Liver (tissue), 3 donors: ENCODE data around the gene LMOD1.

Experiments used
- GABPA ChIP-seq, 2 donors: IDR thresholded peaks in 1 of 2; conservative IDR thresholded peaks in 1 of 2; 2 replicates each; pipeline ENCODE4 v1.6.1; 2016; ENCODE audit warnings: antibody characterized with exemption in 2 of 2, mild to moderate bottlenecking in 1 of 2, moderate library complexity in 1 of 2
- RAD21 ChIP-seq, 2 donors: IDR thresholded peaks; 2 replicates each; pipeline ENCODE4 v1.6.1; 2016; ENCODE audit warnings: antibody characterized with exemption in 2 of 2, mild to moderate bottlenecking in 2 of 2
- TF ChIP-seq, protein P1 (sequence below): fragments of 150-350 bp; IDR thresholded peaks from 2 replicates; pipeline ENCODE4 v1.5.1; 2017; ENCODE audit warnings: improper control_type of control experiment, low read depth, low read length; ENCODE audit not compliant: missing input control
- TF ChIP-seq, protein P2 (sequence below): IDR thresholded peaks from 2 replicates; pipeline ENCODE4 v1.6.1; 2016; ENCODE audit warnings: antibody characterized with exemption, mild to moderate bottlenecking
- donor health status: healthy.
- donor health status: healthy.

DNA sequence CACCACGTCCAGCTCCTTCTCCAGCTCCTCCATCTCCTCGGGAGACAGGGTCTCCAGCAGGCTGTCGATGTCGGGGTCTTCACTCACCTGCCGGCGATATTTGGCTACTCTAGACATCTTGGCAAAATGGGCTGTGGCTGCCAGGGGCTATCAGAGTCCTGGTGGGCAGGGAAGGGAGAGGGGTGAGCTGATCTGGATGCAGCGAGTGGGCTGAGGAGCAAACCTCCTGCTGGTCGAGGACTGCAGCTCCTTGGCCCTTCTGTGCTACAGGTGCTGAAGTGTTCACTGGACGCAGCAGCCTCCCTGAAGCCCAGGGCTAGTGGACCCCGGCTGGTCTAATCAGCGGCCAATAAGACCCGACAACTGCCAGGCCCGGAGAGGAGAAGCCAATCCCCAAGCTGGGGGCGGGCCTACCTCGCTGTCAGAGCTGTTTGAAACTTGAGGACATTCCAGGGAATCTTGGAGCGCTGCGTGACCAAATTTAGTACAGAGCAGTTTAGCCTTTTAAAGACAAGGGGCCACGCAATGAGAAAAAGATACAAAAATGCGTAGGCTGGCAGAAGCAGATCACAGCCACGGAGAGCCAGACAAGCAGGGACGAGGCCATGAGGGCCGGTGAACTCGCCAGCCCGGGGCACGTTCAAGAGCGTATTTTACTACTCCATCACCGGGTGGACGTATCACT, at the start of gene LMOD1:
- TF ChIP-seq, protein P1, sequence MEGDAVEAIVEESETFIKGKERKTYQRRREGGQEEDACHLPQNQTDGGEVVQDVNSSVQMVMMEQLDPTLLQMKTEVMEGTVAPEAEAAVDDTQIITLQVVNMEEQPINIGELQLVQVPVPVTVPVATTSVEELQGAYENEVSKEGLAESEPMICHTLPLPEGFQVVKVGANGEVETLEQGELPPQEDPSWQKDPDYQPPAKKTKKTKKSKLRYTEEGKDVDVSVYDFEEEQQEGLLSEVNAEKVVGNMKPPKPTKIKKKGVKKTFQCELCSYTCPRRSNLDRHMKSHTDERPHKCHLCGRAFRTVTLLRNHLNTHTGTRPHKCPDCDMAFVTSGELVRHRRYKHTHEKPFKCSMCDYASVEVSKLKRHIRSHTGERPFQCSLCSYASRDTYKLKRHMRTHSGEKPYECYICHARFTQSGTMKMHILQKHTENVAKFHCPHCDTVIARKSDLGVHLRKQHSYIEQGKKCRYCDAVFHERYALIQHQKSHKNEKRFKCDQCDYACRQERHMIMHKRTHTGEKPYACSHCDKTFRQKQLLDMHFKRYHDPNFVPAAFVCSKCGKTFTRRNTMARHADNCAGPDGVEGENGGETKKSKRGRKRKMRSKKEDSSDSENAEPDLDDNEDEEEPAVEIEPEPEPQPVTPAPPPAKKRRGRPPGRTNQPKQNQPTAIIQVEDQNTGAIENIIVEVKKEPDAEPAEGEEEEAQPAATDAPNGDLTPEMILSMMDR, result no peak
- TF ChIP-seq, protein P2, sequence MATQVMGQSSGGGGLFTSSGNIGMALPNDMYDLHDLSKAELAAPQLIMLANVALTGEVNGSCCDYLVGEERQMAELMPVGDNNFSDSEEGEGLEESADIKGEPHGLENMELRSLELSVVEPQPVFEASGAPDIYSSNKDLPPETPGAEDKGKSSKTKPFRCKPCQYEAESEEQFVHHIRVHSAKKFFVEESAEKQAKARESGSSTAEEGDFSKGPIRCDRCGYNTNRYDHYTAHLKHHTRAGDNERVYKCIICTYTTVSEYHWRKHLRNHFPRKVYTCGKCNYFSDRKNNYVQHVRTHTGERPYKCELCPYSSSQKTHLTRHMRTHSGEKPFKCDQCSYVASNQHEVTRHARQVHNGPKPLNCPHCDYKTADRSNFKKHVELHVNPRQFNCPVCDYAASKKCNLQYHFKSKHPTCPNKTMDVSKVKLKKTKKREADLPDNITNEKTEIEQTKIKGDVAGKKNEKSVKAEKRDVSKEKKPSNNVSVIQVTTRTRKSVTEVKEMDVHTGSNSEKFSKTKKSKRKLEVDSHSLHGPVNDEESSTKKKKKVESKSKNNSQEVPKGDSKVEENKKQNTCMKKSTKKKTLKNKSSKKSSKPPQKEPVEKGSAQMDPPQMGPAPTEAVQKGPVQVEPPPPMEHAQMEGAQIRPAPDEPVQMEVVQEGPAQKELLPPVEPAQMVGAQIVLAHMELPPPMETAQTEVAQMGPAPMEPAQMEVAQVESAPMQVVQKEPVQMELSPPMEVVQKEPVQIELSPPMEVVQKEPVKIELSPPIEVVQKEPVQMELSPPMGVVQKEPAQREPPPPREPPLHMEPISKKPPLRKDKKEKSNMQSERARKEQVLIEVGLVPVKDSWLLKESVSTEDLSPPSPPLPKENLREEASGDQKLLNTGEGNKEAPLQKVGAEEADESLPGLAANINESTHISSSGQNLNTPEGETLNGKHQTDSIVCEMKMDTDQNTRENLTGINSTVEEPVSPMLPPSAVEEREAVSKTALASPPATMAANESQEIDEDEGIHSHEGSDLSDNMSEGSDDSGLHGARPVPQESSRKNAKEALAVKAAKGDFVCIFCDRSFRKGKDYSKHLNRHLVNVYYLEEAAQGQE, result peak; percentile 34
- TF ChIP-seq RAD21 (IDR thresholded peaks at IDR 0.05), result no peak
- TF ChIP-seq GABPA (IDR thresholded peaks at IDR 0.05 in 1 of 2, conservative IDR thresholded peaks at IDR 0.05 in 1 of 2), result no peak
